HG03103 (cell line): ENCODE measurements around the gene RLN3.
A peak's percentile ranks its signal among the peaks of the same experiment; 100 is the strongest.

Experiments
- ATAC-seq: cut with Tn5 transposase; IDR thresholded peaks from one replicate; pipeline ENCODE4 v1.9.1; 2021; ENCODE audit warnings: low read depth; ENCODE audit not compliant: unreplicated experiment

Gene RLN3

GRCh38 chr19:14027856-14028450 is at the start of gene RLN3:
Gene RLN3 (plus strand): TSS chr19:14028148. CDS start chr19:14028205, 57 bp downstream.
- no peak for ATAC-seq

GRCh38 chr19:13978351-13979243 is 49.4 kb upstream of the RLN3 start:
- no peak for ATAC-seq

- ATAC-seq = no peak
Measured at GRCh38 chr19:13979244-13979615, 48.7 kb upstream of the RLN3 start.

- no peak for ATAC-seq
Measured at GRCh38 chr19:13979686-13980085, 48.3 kb upstream of the RLN3 start.

GRCh38 chr19:13980340-13980739 is 47.6 kb upstream of the RLN3 start:
- ATAC-seq = no peak

- no peak for ATAC-seq
Measured at GRCh38 chr19:13981021-13981420, 46.9 kb upstream of the RLN3 start.

- ATAC-seq = no peak
Measured at GRCh38 chr19:13981467-13981866, 46.5 kb upstream of the RLN3 start.

GRCh38 chr19:13981988-13982501 is 45.9 kb upstream of the RLN3 start:
- ATAC-seq = no peak

- no peak for ATAC-seq
Measured at GRCh38 chr19:13982773-13983172, 45.2 kb upstream of the RLN3 start.

GRCh38 chr19:13983213-13983889 is 44.6 kb upstream of the RLN3 start:
- no peak for ATAC-seq

- ATAC-seq = no peak
Measured at GRCh38 chr19:13984186-13984585, 43.8 kb upstream of the RLN3 start.

- ATAC-seq = no peak
Measured at GRCh38 chr19:13984875-13985741, 42.8 kb upstream of the RLN3 start.

GRCh38 chr19:13985771-13986347 is 42.1 kb upstream of the RLN3 start:
- no peak for ATAC-seq

- peak; percentile 74 for ATAC-seq
Measured at GRCh38 chr19:13986348-13986904, 41.5 kb upstream of the RLN3 start.

- no peak for ATAC-seq
Measured at GRCh38 chr19:13987101-13987890, 40.7 kb upstream of the RLN3 start.

- ATAC-seq = no peak
Measured at GRCh38 chr19:13989487-13989886, 38.5 kb upstream of the RLN3 start.

- ATAC-seq = no peak
Measured at GRCh38 chr19:13990085-13990484, 37.9 kb upstream of the RLN3 start.

- ATAC-seq = no peak
Measured at GRCh38 chr19:13992025-13992424, 35.9 kb upstream of the RLN3 start.
